Measurements from ENCODE around the gene OTUD7B. TPM values are rescaled to one million over a fixed set of nuclear protein-coding genes. Genes with fewer than 3 reads are reported as not detected.
A peak's percentile ranks its signal among the peaks of the same experiment; 100 is the strongest.

OTUD7B gene
- total and polyA plus RNA-seq, 2 donors: 1.8 to 2.8 TPM

DNA sequence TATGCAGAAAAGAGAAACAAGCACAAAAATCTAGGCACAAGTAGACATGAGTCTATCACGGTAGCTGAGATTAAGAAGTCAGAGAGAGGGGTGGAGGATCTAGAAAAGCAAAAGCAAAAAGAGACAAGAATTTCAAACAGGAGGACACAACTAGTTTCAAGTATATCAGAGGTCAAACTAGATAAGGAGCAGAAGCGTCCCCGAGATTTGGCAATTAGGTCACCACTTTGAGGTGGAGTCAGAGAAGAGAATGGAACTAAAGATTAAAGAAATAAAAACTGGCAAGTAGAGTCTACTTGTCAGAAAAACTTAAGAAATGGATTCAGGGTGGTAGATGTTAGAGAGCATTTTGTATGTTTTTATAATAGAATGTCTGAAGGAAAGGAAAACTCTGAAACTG is 85.2 kb downstream of the OTUD7B start:
- H3K27ac ChIP-seq (ENCODE audit: low read depth in 1 of 2, low read length in 1 of 2): no peak overlapping the region
- 100% methylated on average over 3 of the region's 3 CpGs for WGBS
- peaks cover 37 to 48% of the 10 kb centered on the region in 2 donors for H3K36me3 ChIP-seq (ENCODE audit: control insufficient read depth in 2 of 2, insufficient read depth in 2 of 2, low read length in 1 of 2)

GRCh38 chr1:149923626-149924025 is 86.9 kb downstream of the OTUD7B start:
- peaks cover 37 to 48% of the 10 kb centered on the region in 2 donors for H3K36me3 ChIP-seq (ENCODE audit: control insufficient read depth in 2 of 2, insufficient read depth in 2 of 2, low read length in 1 of 2)

More for the DNA sequence above, 85.2 kb downstream of the OTUD7B start:
- no peaks in the 10 kb centered on the region for H3K9me3 ChIP-seq (ENCODE audit: control insufficient read depth in 2 of 2, insufficient read depth in 1 of 2, low read length in 1 of 2)
- peaks cover 12 to 29% of the 10 kb centered on the region in 2 donors for H3K4me1 ChIP-seq (ENCODE audit: control insufficient read depth in 2 of 2, insufficient read depth in 2 of 2, low read length in 2 of 2)
- H3K27me3 ChIP-seq (ENCODE audit: control insufficient read depth in 2 of 2, insufficient read depth in 1 of 2, low read length in 1 of 2): no peaks in the 10 kb centered on the region
- H3K4me3 ChIP-seq (ENCODE audit: low read length in 2 of 2): no peak overlapping the region
- no peak for DNase-seq (ENCODE audit: low read depth in 6 of 9, low spot score in 9 of 9)

GRCh38 chr1:149917571-149918144 is 92.9 kb downstream of the OTUD7B start, which contains the start of gene SV2A:
Gene SV2A (minus strand): TSS chr1:149917844. CDS start chr1:149913840, 4,004 bp downstream.
- DNase-seq (ENCODE audit: low read depth in 6 of 9, low spot score in 9 of 9): peak in 2 of 9 donors; percentile 35 to 56
- Histone ChIP-seq H3K4me1 (ENCODE audit: control insufficient read depth in 2 of 2, insufficient read depth in 2 of 2, low read length in 2 of 2) (peaks cover 15 to 28% of the 10 kb centered on the region in 2 donors), H3K9me3 (ENCODE audit: control insufficient read depth in 2 of 2, insufficient read depth in 1 of 2, low read length in 1 of 2) (no peaks in the 10 kb centered on the region), H3K36me3 (ENCODE audit: control insufficient read depth in 2 of 2, insufficient read depth in 2 of 2, low read length in 1 of 2) (peaks cover 6 to 7% of the 10 kb centered on the region in 2 donors), H3K27ac (ENCODE audit: low read depth in 1 of 2, low read length in 1 of 2) (no peak within 1 kb of the TSS), H3K4me3 (ENCODE audit: low read length in 2 of 2) (peak within 1 kb of the TSS; percentile 49 to 57), H3K27me3 (ENCODE audit: control insufficient read depth in 2 of 2, insufficient read depth in 1 of 2, low read length in 1 of 2) (peaks cover 0 to 17% of the 10 kb centered on the region in 2 donors)
- 1% methylated on average over 24 of the region's 24 CpGs for WGBS

More at GRCh38 chr1:149923626-149924025, 86.9 kb downstream of the OTUD7B start:
- DNase-seq (ENCODE audit: low read depth in 6 of 9, low spot score in 9 of 9): no peak
- H3K4me1 ChIP-seq (ENCODE audit: control insufficient read depth in 2 of 2, insufficient read depth in 2 of 2, low read length in 2 of 2): peaks cover 12 to 20% of the 10 kb centered on the region in 2 donors
- H3K4me3 ChIP-seq (ENCODE audit: low read length in 2 of 2): no peak overlapping the region
- H3K27me3 ChIP-seq (ENCODE audit: control insufficient read depth in 2 of 2, insufficient read depth in 1 of 2, low read length in 1 of 2): no peaks in the 10 kb centered on the region
- no peaks in the 10 kb centered on the region for H3K9me3 ChIP-seq (ENCODE audit: control insufficient read depth in 2 of 2, insufficient read depth in 1 of 2, low read length in 1 of 2)
- H3K27ac ChIP-seq (ENCODE audit: low read depth in 1 of 2, low read length in 1 of 2): no peak overlapping the region
- 97% methylated on average over 10 of the region's 10 CpGs for WGBS

DNA sequence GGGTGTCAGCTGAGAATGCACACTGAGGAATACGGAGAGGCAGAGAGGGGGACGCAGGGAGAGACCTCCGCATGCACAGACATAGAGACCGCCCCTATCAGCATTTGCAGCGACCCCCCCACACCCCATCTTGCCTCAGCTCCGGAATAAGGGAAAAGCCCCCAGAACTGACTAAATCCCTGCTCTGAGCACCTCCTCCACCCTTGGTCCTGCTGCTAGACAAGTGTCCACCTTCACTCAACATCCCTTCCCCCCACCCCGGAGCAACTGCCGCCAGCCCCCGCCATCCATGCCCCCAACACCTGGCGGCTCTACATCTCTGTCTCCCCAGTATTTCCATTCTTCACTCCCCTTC is 93.7 kb downstream of the OTUD7B start:
- WGBS: 3% methylated on average over 10 of the region's 10 CpGs
- Histone ChIP-seq H3K4me3 (ENCODE audit: low read length in 2 of 2) (peak overlapping the region; percentile 49 to 57), H3K27ac (ENCODE audit: low read depth in 1 of 2, low read length in 1 of 2) (no peak overlapping the region), H3K4me1 (ENCODE audit: control insufficient read depth in 2 of 2, insufficient read depth in 2 of 2, low read length in 2 of 2) (peaks cover 15 to 28% of the 10 kb centered on the region in 2 donors), H3K27me3 (ENCODE audit: control insufficient read depth in 2 of 2, insufficient read depth in 1 of 2, low read length in 1 of 2) (peaks cover 0 to 17% of the 10 kb centered on the region in 2 donors), H3K36me3 (ENCODE audit: control insufficient read depth in 2 of 2, insufficient read depth in 2 of 2, low read length in 1 of 2) (peaks cover 3 to 6% of the 10 kb centered on the region in 2 donors), H3K9me3 (ENCODE audit: control insufficient read depth in 2 of 2, insufficient read depth in 1 of 2, low read length in 1 of 2) (no peaks in the 10 kb centered on the region)
- DNase-seq (ENCODE audit: low read depth in 6 of 9, low spot score in 9 of 9): no peak

DNA sequence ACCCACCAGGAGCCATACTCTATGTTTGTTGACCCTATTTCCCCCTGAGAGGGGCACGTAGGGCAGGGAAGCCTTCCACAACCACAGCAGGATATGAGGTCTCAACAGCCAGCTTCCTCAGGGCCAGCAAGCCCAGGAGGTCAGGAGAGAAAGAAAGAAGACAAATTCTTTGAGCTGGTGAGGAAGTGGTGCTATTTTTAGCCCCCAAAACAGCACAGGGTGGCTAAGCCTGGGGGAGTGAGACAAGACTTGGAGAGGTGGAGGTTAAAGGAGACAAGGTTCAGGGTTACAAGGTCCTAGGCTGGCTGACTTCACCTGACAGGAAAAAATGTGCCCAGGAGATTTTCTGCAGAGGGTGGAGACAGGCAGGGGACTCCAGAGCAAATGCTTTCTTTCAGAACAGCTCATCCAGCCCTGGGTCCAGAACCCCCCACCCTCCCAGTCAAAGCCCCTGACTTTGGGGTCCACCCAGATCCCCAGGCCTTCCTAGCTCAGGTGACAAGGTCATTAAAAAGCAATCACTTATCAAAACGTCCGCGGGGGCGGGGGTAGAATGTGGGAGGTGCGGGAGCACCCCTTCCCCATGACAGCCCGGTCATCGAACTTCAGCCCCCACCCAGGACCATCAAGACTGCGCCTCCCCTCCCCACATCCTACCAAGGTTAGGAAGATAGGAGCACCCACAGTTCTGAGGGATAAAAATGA is 94.2 kb downstream of the OTUD7B start:
- H3K27me3 ChIP-seq (ENCODE audit: control insufficient read depth in 2 of 2, insufficient read depth in 1 of 2, low read length in 1 of 2): peaks cover 0 to 17% of the 10 kb centered on the region in 2 donors
- peaks cover 15 to 28% of the 10 kb centered on the region in 2 donors for H3K4me1 ChIP-seq (ENCODE audit: control insufficient read depth in 2 of 2, insufficient read depth in 2 of 2, low read length in 2 of 2)
- peak overlapping the region; percentile 49 to 57 for H3K4me3 ChIP-seq (ENCODE audit: low read length in 2 of 2)
- DNase-seq (ENCODE audit: low read depth in 6 of 9, low spot score in 9 of 9): peak in 1 of 9 donors; percentile 38
- no peak overlapping the region for H3K27ac ChIP-seq (ENCODE audit: low read depth in 1 of 2, low read length in 1 of 2)
- WGBS: 6% methylated on average over 9 of the region's 9 CpGs
- H3K9me3 ChIP-seq (ENCODE audit: control insufficient read depth in 2 of 2, insufficient read depth in 1 of 2, low read length in 1 of 2): no peaks in the 10 kb centered on the region
- H3K36me3 ChIP-seq (ENCODE audit: control insufficient read depth in 2 of 2, insufficient read depth in 2 of 2, low read length in 1 of 2): peaks cover 2 to 6% of the 10 kb centered on the region in 2 donors

DNA sequence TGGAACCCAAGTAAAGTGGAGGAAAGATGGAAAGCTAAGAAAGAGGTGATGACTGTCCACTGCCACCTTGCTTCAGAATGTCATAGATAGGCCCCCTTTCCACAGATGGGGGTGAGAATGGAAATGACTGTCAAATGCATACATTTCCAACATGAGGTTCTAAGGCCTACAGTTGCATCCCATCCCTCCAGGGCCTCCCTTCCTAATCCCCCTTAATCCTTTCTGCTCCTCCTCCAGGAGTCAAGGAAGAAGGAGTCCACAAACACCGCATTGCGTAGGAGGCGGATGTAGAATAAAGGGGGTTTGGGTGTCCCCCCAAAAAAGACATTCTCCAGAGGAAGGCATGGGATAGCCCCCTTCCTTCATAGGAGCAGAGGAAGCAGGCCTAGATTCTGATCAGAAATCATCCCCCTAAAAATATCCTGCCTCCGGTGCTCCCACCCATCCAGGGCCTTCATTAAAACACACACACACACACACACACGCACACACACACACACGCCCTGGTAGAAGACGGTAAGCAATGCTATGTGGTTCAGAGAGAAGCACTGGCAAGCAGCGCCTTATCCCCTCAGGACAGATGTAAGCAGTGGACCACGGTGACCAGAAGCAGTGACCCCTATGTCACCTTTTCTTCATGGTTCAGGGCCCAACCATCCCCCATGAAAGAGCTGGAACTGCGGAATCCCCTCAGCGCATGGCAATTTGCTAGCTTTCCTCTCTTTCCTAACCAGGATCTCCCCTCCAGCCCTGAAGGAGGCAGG is 94.9 kb downstream of the OTUD7B start:
- Histone ChIP-seq H3K4me1 (ENCODE audit: control insufficient read depth in 2 of 2, insufficient read depth in 2 of 2, low read length in 2 of 2) (peaks cover 15 to 28% of the 10 kb centered on the region in 2 donors), H3K27me3 (ENCODE audit: control insufficient read depth in 2 of 2, insufficient read depth in 1 of 2, low read length in 1 of 2) (peaks cover 0 to 17% of the 10 kb centered on the region in 2 donors), H3K27ac (ENCODE audit: low read depth in 1 of 2, low read length in 1 of 2) (no peak overlapping the region)

GRCh38 chr1:149914545-149914944 is 96.0 kb downstream of the OTUD7B start:
- peaks cover 2 to 9% of the 10 kb centered on the region in 2 donors for H3K36me3 ChIP-seq (ENCODE audit: control insufficient read depth in 2 of 2, insufficient read depth in 2 of 2, low read length in 1 of 2)
- H3K4me3 ChIP-seq (ENCODE audit: low read length in 2 of 2): no peak overlapping the region
- H3K9me3 ChIP-seq (ENCODE audit: control insufficient read depth in 2 of 2, insufficient read depth in 1 of 2, low read length in 1 of 2): no peaks in the 10 kb centered on the region
- peaks cover 15 to 28% of the 10 kb centered on the region in 2 donors for H3K4me1 ChIP-seq (ENCODE audit: control insufficient read depth in 2 of 2, insufficient read depth in 2 of 2, low read length in 2 of 2)
- H3K27me3 ChIP-seq (ENCODE audit: control insufficient read depth in 2 of 2, insufficient read depth in 1 of 2, low read length in 1 of 2): peaks cover 0 to 17% of the 10 kb centered on the region in 2 donors
- WGBS: 93% methylated on average over 1 of the region's 1 CpG
- no peak for DNase-seq (ENCODE audit: low read depth in 6 of 9, low spot score in 9 of 9)
- peak overlapping the region in 1 of 2 donors; percentile 7 for H3K27ac ChIP-seq (ENCODE audit: low read depth in 1 of 2, low read length in 1 of 2)

More for the DNA sequence above, 94.9 kb downstream of the OTUD7B start:
- H3K4me3 ChIP-seq (ENCODE audit: low read length in 2 of 2): no peak overlapping the region
- no peak for DNase-seq (ENCODE audit: low read depth in 6 of 9, low spot score in 9 of 9)
- WGBS: 83% methylated on average over 11 of the region's 11 CpGs
- H3K36me3 ChIP-seq (ENCODE audit: control insufficient read depth in 2 of 2, insufficient read depth in 2 of 2, low read length in 1 of 2): peaks cover 2 to 6% of the 10 kb centered on the region in 2 donors
- no peaks in the 10 kb centered on the region for H3K9me3 ChIP-seq (ENCODE audit: control insufficient read depth in 2 of 2, insufficient read depth in 1 of 2, low read length in 1 of 2)

GRCh38 chr1:149906570-149907075 is 103.9 kb downstream of the OTUD7B start:
- Histone ChIP-seq H3K36me3 (ENCODE audit: control insufficient read depth in 2 of 2, insufficient read depth in 2 of 2, low read length in 1 of 2) (peaks cover 15 to 17% of the 10 kb centered on the region in 2 donors), H3K4me1 (ENCODE audit: control insufficient read depth in 2 of 2, insufficient read depth in 2 of 2, low read length in 2 of 2) (no peaks in the 10 kb centered on the region), H3K27me3 (ENCODE audit: control insufficient read depth in 2 of 2, insufficient read depth in 1 of 2, low read length in 1 of 2) (no peaks in the 10 kb centered on the region), H3K4me3 (ENCODE audit: low read length in 2 of 2) (no peak overlapping the region), H3K27ac (ENCODE audit: low read depth in 1 of 2, low read length in 1 of 2) (no peak overlapping the region), H3K9me3 (ENCODE audit: control insufficient read depth in 2 of 2, insufficient read depth in 1 of 2, low read length in 1 of 2) (no peaks in the 10 kb centered on the region)
- DNase-seq (ENCODE audit: low read depth in 6 of 9, low spot score in 9 of 9): no peak
- WGBS: 98% methylated on average over 10 of the region's 10 CpGs

Data from thymus (tissue), 11 donors.